ENCODE measurements around the gene SLC41A3. TPM values are rescaled to one million over a fixed set of nuclear protein-coding genes. Genes with fewer than 3 reads are reported as not detected.
A peak's percentile ranks its signal among the peaks of the same experiment; 100 is the strongest.
"Not testable (repeated sequence)": the region's sequence is repeated elsewhere in the genome, so short reads cannot be mapped to it uniquely, and the experiment has no call there.

Gene SLC41A3
- total RNA-seq, 1 experiment from 2014 or later: 67.5 TPM

GRCh38 chr3:126106336-126107202, 22.6 kb upstream of the SLC41A3 start:
- DNase-seq (ENCODE audit: low read depth): no peak

GRCh38 chr3:126105691-126106187, 21.8 kb upstream of the SLC41A3 start:
- no peak for DNase-seq (ENCODE audit: low read depth)

GRCh38 chr3:126104742-126105605, 21.1 kb upstream of the SLC41A3 start:
- DNase-seq (ENCODE audit: low read depth): no peak

GRCh38 chr3:126104028-126104635, 20.2 kb upstream of the SLC41A3 start:
- DNase-seq (ENCODE audit: low read depth): no peak

- DNase-seq (ENCODE audit: low read depth): no peak
These were observed 19.4 kb upstream of the SLC41A3 start for GRCh38 chr3:126103121-126104027.

- peak; percentile 56 for DNase-seq (ENCODE audit: low read depth)
These were observed 18.6 kb upstream of the SLC41A3 start for GRCh38 chr3:126102530-126102951.

- DNase-seq (ENCODE audit: low read depth): no peak
These were observed 18.1 kb upstream of the SLC41A3 start for GRCh38 chr3:126102011-126102410.

GRCh38 chr3:126101521-126101982, 17.6 kb upstream of the SLC41A3 start:
- peak; percentile 29 for DNase-seq (ENCODE audit: low read depth)

GRCh38 chr3:126100634-126101301, 16.8 kb upstream of the SLC41A3 start:
- peak; percentile 99 for DNase-seq (ENCODE audit: low read depth)

- DNase-seq (ENCODE audit: low read depth): no peak
These were observed 16.3 kb upstream of the SLC41A3 start for GRCh38 chr3:126100269-126100633.

GRCh38 chr3:126098391-126098858, 14.5 kb upstream of the SLC41A3 start:
- peak; percentile 58 for DNase-seq (ENCODE audit: low read depth)

- no peak for DNase-seq (ENCODE audit: low read depth)
These were observed 13.9 kb upstream of the SLC41A3 start for GRCh38 chr3:126097801-126098200.

- not testable (repeated sequence) for DNase-seq (ENCODE audit: low read depth)
These were observed 12.3 kb upstream of the SLC41A3 start for GRCh38 chr3:126096274-126096673.

GRCh38 chr3:126092128-126092527, 8.2 kb upstream of the SLC41A3 start:
- not testable (repeated sequence) for DNase-seq (ENCODE audit: low read depth)

GRCh38 chr3:126087552-126088175, 3.7 kb upstream of the SLC41A3 start:
- peak; percentile 12 for DNase-seq (ENCODE audit: low read depth)

GRCh38 chr3:126085841-126086240, 1.9 kb upstream of the SLC41A3 start:
- DNase-seq (ENCODE audit: low read depth): no peak

- DNase-seq (ENCODE audit: low read depth): no peak
These were observed 1.4 kb upstream of the SLC41A3 start for GRCh38 chr3:126085276-126085675.

GRCh38 chr3:126084768-126085180, 850 bp upstream of the SLC41A3 start:
- no peak for DNase-seq (ENCODE audit: low read depth)

- DNase-seq (ENCODE audit: low read depth): peak; percentile 63
These were observed 412 bp downstream of the SLC41A3 start for GRCh38 chr3:126083511-126083912.

GRCh38 chr3:126083138-126083445, 832 bp downstream of the SLC41A3 start:
- DNase-seq (ENCODE audit: low read depth): peak; percentile 10
